K562 (cell line): ENCODE measurements around the gene NTPCR. TPM values are rescaled to one million over a fixed set of nuclear protein-coding genes. Genes with fewer than 3 reads are reported as not detected.

Experiments
- ATAC-seq: fragments of 200-7000 bp; cut with Tn5 transposase; 3 replicates; pipeline ENCODE4 v1.9.1; 2020; ENCODE audit warnings: moderate library complexity
- BruUV-seq: library from RNA; stranded (reverse); fragments of 400-500 nt; replicated peaks from 2 replicates; lab custom pipeline; 2021; lab: Mats Ljungman, UMichigan
- CTCF ChIA-PET: fragments of 300-600 bp; formaldehyde crosslinking; extraction: SDS; loops from one replicate; lab custom pipeline; 2021; ENCODE audit warnings: low intra/inter-chr PET ratio; lab: Yijun Ruan, JAX
- POLR2A ChIA-PET: fragments of 300-600, 350-650 bp; sonication (Branson Sonifier 250); formaldehyde crosslinking; extraction: SDS; loops from one replicate; lab custom pipeline; 2021; ENCODE audit warnings: antibody characterized with exemption, inconsistent platforms; lab: Yijun Ruan, JAX
- DNase-seq, 4 experiments: peaks; one replicate each; pipeline versions ENCODE4 v3.0.0 to v3.0.0-alpha.2; 2011 to 2018; ENCODE audit warnings: low spot score in 3 of 4, mixed read lengths in 3 of 4; ENCODE audit errors: extremely low read depth in 1 of 4
- FAIRE-seq: peaks from 2 replicates; lab custom pipeline; 2011; peaks lifted over from hg19 to GRCh38; lab: Jason Lieb, UNC
- H2AFZ ChIP-seq: 2 replicates; pipeline ENCODE4 v1.6.0; 2011; ENCODE audit warnings: low read depth, low read length, control low read depth, inconsistent platforms
- H3K27ac ChIP-seq: fragments of 200-600 bp; 3 replicates; pipeline ENCODE4 v1.8.0; 2011; ENCODE audit warnings: low read depth, mild to moderate bottlenecking, control low read depth, inconsistent platforms, low read length, moderate library complexity, mixed read lengths; ENCODE audit errors: extremely low read depth
- H3K27me3 ChIP-seq, 2 experiments: fragments of 300-600 bp in 1 of 2; 2 replicates in 1 of 2; 3 replicates in 1 of 2; pipeline versions ENCODE4 v1.6.0 to v1.8.0; 2011; ENCODE audit warnings: inconsistent platforms in 2 of 2, low read length in 2 of 2, mild to moderate bottlenecking in 1 of 2, mixed read lengths in 1 of 2, moderate library complexity in 1 of 2; ENCODE audit not compliant: control insufficient read depth in 2 of 2, insufficient read depth in 2 of 2
- H3K36me3 ChIP-seq: fragments of 300-600 bp; 3 replicates; pipeline ENCODE4 v1.8.0; 2011; ENCODE audit warnings: mild to moderate bottlenecking, low read length, inconsistent platforms; ENCODE audit not compliant: control insufficient read depth, insufficient read depth
- H3K4me1 ChIP-seq, 2 experiments: fragments of 200-600 bp in 1 of 2; replicated peaks in 1 of 2; 2 replicates in 1 of 2; 3 replicates in 1 of 2; pipeline versions ENCODE4 v1.5.1 to v1.8.0; 2011; ENCODE audit warnings: inconsistent platforms in 2 of 2, low read length in 2 of 2, mild to moderate bottlenecking in 1 of 2, mixed read lengths in 1 of 2, moderate library complexity in 1 of 2; ENCODE audit not compliant: control insufficient read depth in 2 of 2, insufficient read depth in 2 of 2
- H3K4me2 ChIP-seq: 2 replicates; pipeline ENCODE4 v1.6.1; 2011; ENCODE audit warnings: low read length, control low read depth, inconsistent platforms, mixed read lengths; ENCODE audit not compliant: insufficient read depth
- H3K4me3 ChIP-seq: fragments of 200-600 bp; sonication (generic), shearing (Covaris generic); 2 replicates; pipeline ENCODE4 v1.5.1; 2016; ENCODE audit warnings: control low read depth, inconsistent platforms
- H3K79me2 ChIP-seq: fragments of 200-600 bp; 3 replicates; pipeline ENCODE4 v1.8.0; 2011; ENCODE audit warnings: low read length, inconsistent platforms; ENCODE audit not compliant: control insufficient read depth, insufficient read depth
- H3K9ac ChIP-seq, 2 experiments: 2 replicates each; pipeline versions ENCODE4 v1.6.0 to v1.6.1; 2011; ENCODE audit warnings: low read depth in 2 of 2, low read length in 2 of 2, control low read depth in 1 of 2, inconsistent platforms in 1 of 2, mild to moderate bottlenecking in 1 of 2, mixed read lengths in 1 of 2; ENCODE audit not compliant: insufficient read depth in 1 of 2
- H3K9me1 ChIP-seq: one replicate; pipeline ENCODE4 v1.6.0; 2011; ENCODE audit warnings: inconsistent platforms, mild to moderate bottlenecking, low read length, moderate library complexity; ENCODE audit not compliant: control insufficient read depth, insufficient read depth
- H3K9me3 ChIP-seq: replicated peaks from 2 replicates; pipeline ENCODE4 v1.5.1; 2011; ENCODE audit warnings: low read depth, low read length, inconsistent platforms; ENCODE audit not compliant: control insufficient read depth, insufficient read depth
- H4K20me1 ChIP-seq: replicated peaks from 2 replicates; pipeline ENCODE4 v1.6.1; 2011; ENCODE audit warnings: low read length, inconsistent platforms, mixed read lengths; ENCODE audit not compliant: control insufficient read depth, insufficient read depth
- ARHGAP35 ChIP-seq: fragments of 450-650 bp; IDR thresholded peaks from 2 replicates; pipeline ENCODE4 v1.6.1; 2018; ENCODE audit not compliant: partially characterized antibody
- ELF1 ChIP-seq: fragments of 200-800 bp; sonication (Bioruptor generic); IDR thresholded peaks from 2 replicates; pipeline ENCODE4 v1.6.1; 2016; ENCODE audit warnings: missing genetic modification characterization, missing compliant biosample characterization
- HDAC3 ChIP-seq: fragments of 450-650 bp; IDR thresholded peaks from 2 replicates; pipeline ENCODE4 v1.6.1; 2018; ENCODE audit warnings: borderline replicate concordance, mild to moderate bottlenecking, moderate library complexity; ENCODE audit not compliant: partially characterized antibody
- MAFK ChIP-seq: IDR thresholded peaks from 2 replicates; pipeline ENCODE4 v1.6.1; 2011; ENCODE audit warnings: low read length, improper control_type of control experiment
- SLC30A9 ChIP-seq: fragments of 250-450 bp; sonication (Bioruptor Pico); IDR thresholded peaks from 2 replicates; pipeline ENCODE4 v1.8.0; 2022; ENCODE audit warnings: mild to moderate bottlenecking, moderate library complexity
- TAF1 ChIP-seq: IDR thresholded peaks from 2 replicates; pipeline ENCODE4 v1.6.1; 2011; ENCODE audit warnings: mild to moderate bottlenecking, low read length, moderate library complexity; ENCODE audit not compliant: insufficient read depth, control insufficient read depth, severe bottlenecking; ENCODE audit errors: extremely low read depth
- WGBS: fragments of 100-300 bp; shearing (Covaris generic); methylation state at CpG from one replicate; pipeline ENCODE4 v1.1.6; 2016; ENCODE audit warnings: low coverage, mixed read lengths; ENCODE audit not compliant: insufficient coverage; ENCODE audit errors: missing lambda C conversion rate; 5-methylcytosine and 5-hydroxymethylcytosine counted together
- in situ Hi-C: fragments of 300-500 bp; cut with MboI; formaldehyde crosslinking; loops from 4 replicates; pipeline ENCODE4 v1.15.0; 2018; ENCODE audit warnings: inconsistent platforms, mixed read lengths
- intact Hi-C: fragments of 100-400 bp; cut with micrococcal nuclease; formaldehyde crosslinking; loops from 2 replicates; pipeline ENCODE4 v1.14.2; 2022
- polyA plus RNA-seq, 8 experiments: library from polyadenylated mRNA; depleted of rRNA in 4 of 8; stranded (reverse) in 5 of 8; unstranded in 3 of 8; fragments of >200 nt; fragmentation: Nextera tagmentation in 2 of 8; fragmentation: Illumina TruSeq in 1 of 8; extraction: Ambion mirVana in 2 of 8; extraction: Trizol in 1 of 8; gene quantifications; 2 replicates each; pipeline versions ENCODE4 v1.2.1 to v1.2.3, GENCODE V29; 2011 to 2014; ENCODE audit warnings: inconsistent platforms in 1 of 8, missing spikeins in 1 of 8
- total RNA-seq, 7 experiments: library from RNA; depleted of rRNA in 6 of 7; stranded (reverse); fragments of >200 nt in 6 of 7; fragmentation: Illumina TruSeq in 2 of 7; extraction: Trizol in 2 of 7; gene quantifications; 2 replicates each; pipeline versions ENCODE4 v1.2.1 to v1.2.3, GENCODE V29; 2011 to 2021; ENCODE audit warnings: low replicate concordance in 1 of 7
- TF ChIP-seq, protein P1 (sequence below): sonication (generic); formaldehyde crosslinking; IDR thresholded peaks from 2 replicates; pipeline ENCODE4 v1.9.0; 2022; ENCODE audit warnings: mild to moderate bottlenecking, missing genetic modification reagents
- TF ChIP-seq, protein P2 (sequence below): fragments of 450-650 bp; IDR thresholded peaks from 2 replicates; pipeline ENCODE4 v1.6.1; 2017; ENCODE audit warnings: antibody characterized with exemption, mild to moderate bottlenecking

Gene NTPCR
- total and polyA plus RNA-seq, 9 of the 15 experiments (the other 6 are each of a cell fraction or from before 2014, with no cell fraction given), result 19.3 to 105 (median 48.8) TPM

DNA sequence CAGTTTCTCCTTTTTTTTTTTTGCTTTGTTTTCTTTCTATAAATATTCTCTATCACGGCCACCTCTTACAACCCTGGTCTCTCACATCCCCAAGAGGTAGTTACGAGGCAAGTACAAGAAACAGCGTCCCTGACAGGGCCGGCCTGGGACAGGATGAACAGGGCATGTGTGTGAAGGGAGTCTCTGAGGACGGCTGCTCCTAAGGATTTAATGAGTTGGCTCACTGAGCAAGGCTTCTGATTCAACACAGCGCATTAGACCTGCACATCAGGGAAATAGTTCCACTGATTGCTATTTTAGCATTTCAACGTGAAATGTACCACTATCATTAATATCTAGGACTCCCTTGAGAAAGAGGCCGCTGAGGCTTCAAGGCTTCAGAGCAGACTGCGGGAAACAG lies 54.0 kb downstream of the NTPCR start:
- no peak for FAIRE-seq
- Histone ChIP-seq H3K4me3 (no peak overlapping the region), H3K27me3 (peaks cover 10 to 41% of the 10 kb centered on the region in 2 experiments; a peak in 3 of 5 replicates), H3K9me1 (no peaks in the 10 kb centered on the region), H3K9me3 (no peaks in the 10 kb centered on the region), H3K36me3 (no peaks in the 10 kb centered on the region), H4K20me1 (no peaks in the 10 kb centered on the region), H3K4me2 (no peak overlapping the region), H3K79me2 (no peaks in the 10 kb centered on the region), H3K9ac (no peak overlapping the region), H3K27ac (no peak overlapping the region), H3K4me1 (no peaks in the 10 kb centered on the region; a peak in 2 of 5 replicates), H2AFZ (no peak overlapping the region)
- in situ Hi-C loops (no loop called here), intact Hi-C loops (no loop called here)
- no peak for ATAC-seq
- BruUV-seq, result no TSS peak
- 3% methylated on average over 9 of the region's 9 CpGs for WGBS
- CTCF ChIA-PET, result no interaction called here
- no peak for DNase-seq
- TF ChIP-seq, protein P1, sequence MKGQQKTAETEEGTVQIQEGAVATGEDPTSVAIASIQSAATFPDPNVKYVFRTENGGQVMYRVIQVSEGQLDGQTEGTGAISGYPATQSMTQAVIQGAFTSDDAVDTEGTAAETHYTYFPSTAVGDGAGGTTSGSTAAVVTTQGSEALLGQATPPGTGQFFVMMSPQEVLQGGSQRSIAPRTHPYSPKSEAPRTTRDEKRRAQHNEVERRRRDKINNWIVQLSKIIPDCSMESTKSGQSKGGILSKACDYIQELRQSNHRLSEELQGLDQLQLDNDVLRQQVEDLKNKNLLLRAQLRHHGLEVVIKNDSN (CRISPR knock-in tag), result no peak
- TF ChIP-seq HDAC3, result no peak
- TF ChIP-seq, protein P2, sequence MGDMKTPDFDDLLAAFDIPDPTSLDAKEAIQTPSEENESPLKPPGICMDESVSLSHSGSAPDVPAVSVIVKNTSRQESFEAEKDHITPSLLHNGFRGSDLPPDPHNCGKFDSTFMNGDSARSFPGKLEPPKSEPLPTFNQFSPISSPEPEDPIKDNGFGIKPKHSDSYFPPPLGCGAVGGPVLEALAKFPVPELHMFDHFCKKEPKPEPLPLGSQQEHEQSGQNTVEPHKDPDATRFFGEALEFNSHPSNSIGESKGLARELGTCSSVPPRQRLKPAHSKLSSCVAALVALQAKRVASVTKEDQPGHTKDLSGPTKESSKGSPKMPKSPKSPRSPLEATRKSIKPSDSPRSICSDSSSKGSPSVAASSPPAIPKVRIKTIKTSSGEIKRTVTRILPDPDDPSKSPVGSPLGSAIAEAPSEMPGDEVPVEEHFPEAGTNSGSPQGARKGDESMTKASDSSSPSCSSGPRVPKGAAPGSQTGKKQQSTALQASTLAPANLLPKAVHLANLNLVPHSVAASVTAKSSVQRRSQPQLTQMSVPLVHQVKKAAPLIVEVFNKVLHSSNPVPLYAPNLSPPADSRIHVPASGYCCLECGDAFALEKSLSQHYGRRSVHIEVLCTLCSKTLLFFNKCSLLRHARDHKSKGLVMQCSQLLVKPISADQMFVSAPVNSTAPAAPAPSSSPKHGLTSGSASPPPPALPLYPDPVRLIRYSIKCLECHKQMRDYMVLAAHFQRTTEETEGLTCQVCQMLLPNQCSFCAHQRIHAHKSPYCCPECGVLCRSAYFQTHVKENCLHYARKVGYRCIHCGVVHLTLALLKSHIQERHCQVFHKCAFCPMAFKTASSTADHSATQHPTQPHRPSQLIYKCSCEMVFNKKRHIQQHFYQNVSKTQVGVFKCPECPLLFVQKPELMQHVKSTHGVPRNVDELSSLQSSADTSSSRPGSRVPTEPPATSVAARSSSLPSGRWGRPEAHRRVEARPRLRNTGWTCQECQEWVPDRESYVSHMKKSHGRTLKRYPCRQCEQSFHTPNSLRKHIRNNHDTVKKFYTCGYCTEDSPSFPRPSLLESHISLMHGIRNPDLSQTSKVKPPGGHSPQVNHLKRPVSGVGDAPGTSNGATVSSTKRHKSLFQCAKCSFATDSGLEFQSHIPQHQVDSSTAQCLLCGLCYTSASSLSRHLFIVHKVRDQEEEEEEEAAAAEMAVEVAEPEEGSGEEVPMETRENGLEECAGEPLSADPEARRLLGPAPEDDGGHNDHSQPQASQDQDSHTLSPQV, result no peak
- TF ChIP-seq ELF1 (tag), result no peak
- TF ChIP-seq TAF1, result no peak
- TF ChIP-seq ARHGAP35, result no peak
- no peak for TF ChIP-seq SLC30A9 (CRISPR knock-in tag)
- TF ChIP-seq MAFK, result no peak
- POLR2A ChIA-PET, result interaction anchor here (2.0 kb wide), 1 partner anchor 11 kb away, joined by 4 read pairs; no protein-coding TSS in a partner anchor
